HG03064 (cell line): ENCODE results near the gene FAM169A.
A peak's percentile ranks its signal among the peaks of the same experiment; 100 is the strongest.
"Not testable (repeated sequence)": the region's sequence is repeated elsewhere in the genome, so short reads cannot be mapped to it uniquely, and the experiment has no call there.

Experiments
- ATAC-seq: cut with Tn5 transposase; IDR thresholded peaks from one replicate; pipeline ENCODE4 v1.9.1; 2021; ENCODE audit warnings: low read depth; ENCODE audit not compliant: unreplicated experiment

The FAM169A gene

GRCh38 chr5:74870299-74871067 lies 4.3 kb upstream of the FAM169A start:
- ATAC-seq: no peak

DNA sequence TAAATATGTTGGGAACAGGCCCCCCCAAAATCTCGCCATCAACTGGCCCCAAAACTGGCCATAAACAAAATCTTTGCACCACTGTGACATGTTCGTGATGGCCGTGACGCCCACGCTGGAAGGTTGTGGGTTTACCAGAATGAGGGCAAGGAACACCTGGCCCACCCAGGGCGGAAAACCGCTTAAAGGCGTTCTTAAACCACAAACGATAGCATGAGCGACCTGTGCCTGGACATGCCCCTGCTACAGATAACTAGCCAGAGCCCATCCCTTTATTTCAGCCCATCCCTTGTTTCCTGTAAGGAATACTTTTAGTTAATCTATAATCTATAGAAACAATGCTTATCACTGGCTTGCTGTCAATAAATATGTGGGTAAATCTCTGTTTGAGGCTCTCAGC lies 3.2 kb upstream of the FAM169A start:
- not testable (repeated sequence) for ATAC-seq

DNA sequence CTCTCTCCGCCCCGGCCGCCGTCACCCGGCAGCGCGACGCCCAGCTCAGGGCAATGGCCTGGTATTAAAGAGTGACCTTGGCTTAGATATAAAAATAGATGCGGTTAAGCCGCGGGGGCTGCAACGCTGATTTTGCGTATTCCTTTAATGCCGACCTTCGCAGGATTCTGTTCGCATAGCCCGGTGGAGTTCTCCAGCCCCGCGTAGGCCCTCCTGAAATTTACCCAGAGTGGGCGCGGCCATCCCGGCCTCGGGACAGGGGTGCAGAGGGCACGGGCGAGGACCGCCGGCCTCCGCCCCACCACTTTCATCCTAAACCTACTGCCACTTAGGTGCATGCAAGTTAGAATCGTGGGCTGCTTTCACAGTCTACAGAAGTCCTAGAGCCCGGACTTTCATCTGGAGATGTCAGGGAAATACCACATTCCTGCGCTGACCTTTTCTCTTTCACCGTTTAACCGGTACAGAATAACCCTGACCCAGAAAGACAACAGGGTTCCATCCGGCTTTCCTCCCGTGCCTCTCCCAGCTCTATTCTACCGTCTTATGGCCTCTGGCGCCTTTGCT lies 492 bp upstream of the FAM169A start:
- peak; percentile 22 for ATAC-seq

DNA sequence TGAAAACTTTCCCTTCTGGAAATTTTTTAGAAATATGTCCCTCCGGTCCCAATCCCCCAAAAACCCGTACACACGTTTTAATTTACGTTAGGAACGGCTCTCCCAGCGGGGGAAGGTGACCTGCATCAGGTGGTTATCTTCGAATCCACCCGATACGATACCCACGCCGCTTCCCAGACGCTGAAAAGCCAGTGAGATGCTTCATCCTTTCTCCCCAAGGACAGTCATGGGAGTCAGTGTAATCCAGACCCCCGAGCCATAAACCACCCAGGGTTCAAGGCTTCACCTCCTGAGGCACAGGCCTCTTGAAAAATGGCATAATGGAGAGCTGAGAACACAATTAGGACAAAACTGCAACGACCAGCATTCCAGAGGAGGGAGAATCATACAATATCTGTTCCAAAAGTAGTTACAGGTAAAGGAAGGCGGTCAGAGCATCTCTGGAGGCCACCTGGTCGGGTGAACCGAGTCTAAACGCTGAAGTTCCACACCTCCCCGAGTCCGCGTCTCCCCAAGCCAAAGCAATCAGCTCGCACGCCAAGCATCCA lies 857 bp downstream of the FAM169A start:
- ATAC-seq: no peak

GRCh38 chr5:74864823-74865222 lies 1.4 kb downstream of the FAM169A start:
- no peak for ATAC-seq

- ATAC-seq: no peak
Observed at GRCh38 chr5:74863726-74864125, 2.5 kb downstream of the FAM169A start.

DNA sequence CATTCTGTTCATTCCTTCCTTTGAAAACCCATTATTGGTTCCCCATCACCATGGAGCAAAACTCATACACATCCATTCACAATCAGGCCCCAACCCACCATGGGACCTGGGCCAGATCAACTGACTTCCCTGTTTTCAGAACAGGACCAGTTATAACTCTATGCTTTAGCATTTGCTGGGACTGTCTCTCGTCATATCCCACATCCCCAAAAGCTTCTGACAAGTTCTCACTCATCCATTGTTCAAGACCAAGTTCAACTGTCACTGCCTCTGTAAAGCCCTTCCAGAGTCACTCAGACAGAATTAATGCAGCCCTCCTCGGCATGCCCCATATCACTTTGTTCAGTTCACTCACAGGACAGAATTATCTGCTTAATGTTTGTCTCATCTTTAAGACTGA lies 4.0 kb downstream of the FAM169A start:
- ATAC-seq: no peak

DNA sequence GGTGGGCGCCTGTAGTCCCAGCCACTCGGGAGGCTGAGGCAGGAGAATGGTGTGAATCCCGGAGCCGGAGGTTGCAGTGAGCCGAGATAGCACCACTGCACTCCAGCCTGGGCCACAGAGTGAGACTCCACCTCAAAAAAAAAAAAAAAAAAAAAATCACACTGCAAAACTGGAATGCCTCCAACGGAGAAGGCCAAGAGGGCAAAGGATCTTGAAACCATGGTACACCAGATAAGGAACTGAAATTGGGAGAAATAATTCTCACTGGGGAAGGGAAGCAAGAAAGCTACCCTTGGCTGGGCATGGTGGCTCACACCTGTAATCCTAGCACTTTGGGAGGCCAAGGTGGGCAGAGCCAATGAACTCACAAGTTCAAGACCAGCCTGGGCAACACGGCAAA lies 9.2 kb downstream of the FAM169A start:
- not testable (repeated sequence) for ATAC-seq

- no peak for ATAC-seq
Observed at GRCh38 chr5:74853256-74853655, 12.9 kb downstream of the FAM169A start.

- no peak for ATAC-seq
Observed at GRCh38 chr5:74851684-74852353, 14.4 kb downstream of the FAM169A start.

- ATAC-seq: no peak
Observed at GRCh38 chr5:74850789-74851425, 15.3 kb downstream of the FAM169A start.

DNA sequence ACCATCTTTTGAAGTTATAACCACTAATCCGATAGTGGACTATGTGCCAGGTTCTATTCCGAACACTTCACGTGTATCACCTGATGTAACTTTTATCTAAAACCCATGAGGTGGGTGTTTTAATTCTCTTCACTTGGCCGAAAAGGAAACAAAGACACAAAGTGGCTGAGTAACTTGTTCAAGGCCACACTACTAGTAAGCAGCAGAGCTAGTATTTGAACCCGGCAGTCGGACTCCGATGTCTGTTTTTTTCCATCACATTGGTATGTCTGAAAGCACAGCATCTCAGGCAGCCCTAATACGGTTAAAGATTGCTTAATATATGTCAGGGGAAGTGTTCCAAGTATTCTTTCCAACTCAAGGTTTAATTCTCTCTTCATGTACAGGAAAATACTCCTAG lies 16.2 kb downstream of the FAM169A start:
- ATAC-seq: no peak

DNA sequence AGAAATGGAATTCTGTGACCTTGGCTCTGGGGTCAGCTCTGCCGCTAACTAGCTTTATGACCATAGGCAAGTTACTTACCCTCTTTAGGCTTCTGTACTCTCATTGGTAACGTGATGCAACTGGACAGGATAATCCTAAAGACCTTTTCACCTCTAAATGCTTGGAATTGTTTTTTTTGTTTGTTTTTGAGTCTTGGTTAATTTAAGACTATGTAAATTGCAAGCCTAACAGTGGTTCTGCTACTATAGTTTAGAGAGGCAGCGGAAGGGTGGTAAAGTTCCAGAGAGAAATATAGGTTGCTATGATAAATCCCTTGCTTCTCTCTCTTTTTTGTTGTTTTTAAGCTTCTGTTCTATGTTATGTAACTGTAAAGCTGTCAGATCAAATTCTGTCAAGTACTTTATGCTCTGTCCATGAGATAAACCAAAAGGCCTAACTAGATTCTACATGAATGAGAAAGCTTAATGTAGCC lies 17.6 kb downstream of the FAM169A start:
- ATAC-seq: no peak

- ATAC-seq: no peak
Observed at GRCh38 chr5:74839229-74839628, 27.0 kb downstream of the FAM169A start.

DNA sequence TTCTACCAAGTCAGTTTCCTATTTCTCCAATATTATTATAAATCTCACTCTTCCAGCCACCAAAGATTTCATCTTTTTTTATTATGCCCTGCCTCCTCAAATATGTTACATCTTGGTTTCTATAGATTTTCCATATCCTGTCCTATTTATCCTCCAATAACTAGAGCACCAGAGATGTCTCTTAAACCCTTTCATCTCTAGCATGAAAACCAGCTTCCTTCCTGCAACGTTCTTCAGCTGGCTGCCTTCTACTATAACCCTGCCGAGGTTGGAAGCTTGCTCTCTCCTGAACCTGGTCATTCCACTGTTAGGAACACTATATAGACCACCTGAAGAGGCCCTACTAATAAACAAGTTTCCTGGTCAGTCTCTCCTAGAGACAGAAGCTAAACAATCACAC lies 27.9 kb downstream of the FAM169A start:
- no peak for ATAC-seq

GRCh38 chr5:74837115-74837514 lies 29.1 kb downstream of the FAM169A start:
- no peak for ATAC-seq

DNA sequence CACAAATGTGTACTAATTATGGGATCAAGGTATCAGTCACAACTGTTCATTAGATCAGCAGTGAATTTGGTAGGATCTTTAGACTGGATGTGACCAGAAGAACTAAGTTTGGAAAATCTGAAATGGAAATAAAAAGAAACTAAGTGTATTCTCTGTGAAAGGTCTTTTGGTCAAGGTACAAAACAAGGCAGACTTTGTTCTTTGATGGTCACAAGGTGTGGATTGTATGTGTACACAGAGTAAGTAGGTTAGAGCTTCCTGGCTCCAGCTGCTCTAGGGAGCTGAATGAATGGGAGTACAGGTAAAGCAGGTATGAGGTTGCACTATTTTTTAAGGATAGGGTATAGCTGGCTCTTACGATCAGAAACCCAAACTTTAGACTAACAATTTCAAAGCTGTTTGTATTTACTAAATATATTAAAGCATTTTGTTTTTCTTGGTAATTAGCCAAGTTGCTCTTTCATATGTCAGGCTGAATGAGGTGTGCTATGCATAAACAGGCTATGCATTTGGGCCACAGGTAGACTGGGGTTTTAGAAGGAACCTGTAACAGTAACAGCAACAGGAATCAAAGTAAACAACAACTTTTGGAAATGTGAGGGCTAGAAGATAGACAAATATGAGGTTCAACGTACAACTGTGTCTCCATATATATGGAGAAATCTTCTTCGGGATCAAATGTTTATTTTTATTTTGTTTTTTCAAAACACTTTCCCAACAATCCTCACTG lies 32.5 kb downstream of the FAM169A start:
- ATAC-seq: no peak

- ATAC-seq: no peak
Observed at GRCh38 chr5:74829413-74829812, 36.8 kb downstream of the FAM169A start.

DNA sequence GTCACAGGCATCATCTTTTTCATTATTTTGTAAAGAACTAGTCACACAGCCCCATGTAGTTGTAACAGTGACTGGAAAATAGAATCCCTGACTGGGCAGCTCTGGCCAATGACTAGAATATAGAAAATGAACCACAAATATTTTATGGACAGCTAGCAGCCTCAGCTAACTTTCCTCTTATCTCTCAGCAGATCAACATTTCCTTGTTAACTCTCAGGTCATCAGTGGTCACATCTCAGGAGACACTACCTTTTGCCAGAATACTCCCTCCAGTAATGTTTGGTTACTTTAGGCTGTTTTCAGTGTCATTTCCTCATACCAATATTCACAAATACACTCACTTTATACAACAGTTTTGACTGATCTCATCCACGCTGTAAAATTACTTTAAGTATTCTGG lies 43.9 kb downstream of the FAM169A start:
- no peak for ATAC-seq

- no peak for ATAC-seq
Observed at GRCh38 chr5:74816875-74817274, 49.3 kb downstream of the FAM169A start.
